ENCODE results near the gene ADAM10. TPM values are rescaled to one million over a fixed set of nuclear protein-coding genes. Genes with fewer than 3 reads are reported as not detected.
"Not testable (repeated sequence)": the region's sequence is repeated elsewhere in the genome, so short reads cannot be mapped to it uniquely, and the experiment has no call there.

ADAM10 gene
- total and polyA plus RNA-seq, 2 donors (not counting 1 experiment from before 2014, with no cell fraction given) = 18.8 to 138 TPM

GRCh38 chr15:58770519-58770856, 21.0 kb upstream of the ADAM10 start:
- CTCF ChIA-PET = interaction anchor here (0.7 to 3.3 kb wide), 18 partner anchors 10 to 759 kb away, joined by 3 to 28 read pairs (median 4); partner anchors contain the start of gene ADAM10

DNA sequence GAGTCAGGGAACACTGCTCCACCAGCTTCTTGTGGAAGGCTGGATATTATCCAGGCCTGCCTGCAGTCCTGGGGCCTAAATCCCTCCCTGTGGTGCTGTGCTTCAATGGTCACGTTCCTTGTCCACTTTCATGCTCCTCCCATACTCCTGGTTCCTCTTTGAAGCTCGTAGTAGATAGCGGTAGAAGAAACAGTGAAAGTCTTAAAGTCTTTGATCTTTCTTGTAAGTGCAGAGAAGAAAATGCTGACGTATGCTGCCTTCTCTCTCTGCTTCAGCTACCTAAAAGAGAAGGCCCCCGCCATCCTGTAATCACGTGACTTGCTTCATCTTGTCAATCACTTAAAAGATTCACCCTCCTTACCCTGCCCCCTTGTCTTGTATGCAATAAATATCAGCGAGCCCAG, 19.1 kb upstream of the ADAM10 start:
- H3K4me3 Mint-ChIP-seq; H3K9me3 Mint-ChIP-seq (ENCODE audit: insufficient read depth); H2AFZ ChIP-seq (ENCODE audit: insufficient read depth, low read depth, low read length, poor library complexity, severe bottlenecking); H3K27me3 Mint-ChIP-seq; H3K27ac Mint-ChIP-seq; H3K27me3 ChIP-seq (replicated peaks in 1 of 4; ENCODE audit: control extremely low read depth in 1 of 4, control insufficient read depth in 3 of 4, insufficient read depth in 4 of 4, low read length in 3 of 4); H3K9ac ChIP-seq (ENCODE audit: low read length); H4K20me1 ChIP-seq (ENCODE audit: control insufficient read depth, insufficient read depth, low read length, poor library complexity, severe bottlenecking); H3K27ac ChIP-seq (ENCODE audit: low read length in 2 of 2); ATAC-seq (ENCODE audit: low read depth); intact Hi-C loops (cut with micrococcal nuclease); H3K4me3 ChIP-seq (ENCODE audit: control extremely low read depth in 1 of 5, extremely low read depth in 1 of 5, insufficient read depth in 1 of 5, low read depth in 2 of 5, low read length in 4 of 5); H3K36me3 ChIP-seq (replicated peaks in 1 of 2; ENCODE audit: control extremely low read depth in 1 of 2, control insufficient read depth in 1 of 2, extremely low read depth in 1 of 2, insufficient read depth in 2 of 2, low read length in 1 of 2); H3K4me2 ChIP-seq (replicated peaks; ENCODE audit: low read depth, low read length, poor library complexity, severe bottlenecking); DNase-seq: not testable (repeated sequence)
- POLR2A ChIA-PET = interaction anchor here (1.9 kb wide), 1 partner anchor 18 kb away, joined by 5 read pairs; the partner anchor contains the start of gene ADAM10
- Histone ChIP-seq H3K79me2 (ENCODE audit: control insufficient read depth, insufficient read depth, low read length) (peaks cover 23% of the 10 kb centered on the region), H3K4me1 (ENCODE audit: control insufficient read depth in 2 of 2, insufficient read depth in 2 of 2, low read length in 2 of 2) (peaks cover 23 to 25% of the 10 kb centered on the region in 2 donors), H3K9me3 (ENCODE audit: control extremely low read depth in 1 of 3, control insufficient read depth in 2 of 3, insufficient read depth in 1 of 3, low read length in 2 of 3) (peaks cover 0 to 11% (median 5%) of the 10 kb centered on the region in 3 donors)
- 89% methylated on average over 3 of the region's 7 CpGs for WGBS (ENCODE audit: insufficient coverage)
- peaks cover 19% of the 10 kb centered on the region for H3K4me1 Mint-ChIP-seq
- CTCF ChIA-PET = interaction anchor here (1.0 to 3.3 kb wide), 2 partner anchors 19 to 44 kb away, joined by 3 to 28 read pairs; partner anchors contain the start of gene ADAM10

More at GRCh38 chr15:58770519-58770856, 21.0 kb upstream of the ADAM10 start:
- Histone ChIP-seq H3K79me2 (ENCODE audit: control insufficient read depth, insufficient read depth, low read length) (peaks cover 41% of the 10 kb centered on the region), H3K4me1 (ENCODE audit: control insufficient read depth in 2 of 2, insufficient read depth in 2 of 2, low read length in 2 of 2) (peaks cover 28 to 32% of the 10 kb centered on the region in 2 donors), H3K27ac (ENCODE audit: low read length in 2 of 2) (peak overlapping the region; percentile 70 to 87), H3K4me2 (replicated peaks; ENCODE audit: low read depth, low read length, poor library complexity, severe bottlenecking) (peak overlapping the region; percentile 75), H3K9ac (ENCODE audit: low read length) (peak overlapping the region; percentile 95), H4K20me1 (ENCODE audit: control insufficient read depth, insufficient read depth, low read length, poor library complexity, severe bottlenecking) (no peaks in the 10 kb centered on the region), H2AFZ (ENCODE audit: insufficient read depth, low read depth, low read length, poor library complexity, severe bottlenecking) (peak overlapping the region; percentile 100), H3K9me3 (ENCODE audit: control extremely low read depth in 1 of 3, control insufficient read depth in 2 of 3, insufficient read depth in 1 of 3, low read length in 2 of 3) (peaks cover 0 to under 1% (median 0%) of the 10 kb centered on the region in 3 donors), H3K27me3 (replicated peaks in 1 of 4; ENCODE audit: control extremely low read depth in 1 of 4, control insufficient read depth in 3 of 4, insufficient read depth in 4 of 4, low read length in 3 of 4) (no peaks in the 10 kb centered on the region), H3K4me3 (ENCODE audit: control extremely low read depth in 1 of 5, extremely low read depth in 1 of 5, insufficient read depth in 1 of 5, low read depth in 2 of 5, low read length in 4 of 5) (peak overlapping the region; percentile 80 to 99 (median 94)), H3K36me3 (replicated peaks in 1 of 2; ENCODE audit: control extremely low read depth in 1 of 2, control insufficient read depth in 1 of 2, extremely low read depth in 1 of 2, insufficient read depth in 2 of 2, low read length in 1 of 2) (no peaks in the 10 kb centered on the region)
- H3K27ac Mint-ChIP-seq = peak overlapping the region; percentile 96
- H3K4me1 Mint-ChIP-seq = peaks cover 19% of the 10 kb centered on the region
- 1% methylated on average over 9 of the region's 9 CpGs for WGBS (ENCODE audit: insufficient coverage)
- ATAC-seq (ENCODE audit: low read depth) (peak; percentile 22), DNase-seq (no peak)
- H3K4me3 Mint-ChIP-seq = peak overlapping the region; percentile 90
- no peaks in the 10 kb centered on the region for H3K9me3 Mint-ChIP-seq (ENCODE audit: insufficient read depth)
- TF ChIP-seq CTCF (IDR thresholded peaks at IDR 0.05) (no peak), EZH2 (IDR thresholded peaks at IDR 0.05; ENCODE audit: borderline replicate concordance, insufficient read depth, low read depth, low read length, poor library complexity, severe bottlenecking) (no peak)
- POLR2A ChIA-PET = interaction anchor here (0.7 to 2.0 kb wide), 5 partner anchors 21 to 1379 kb away, joined by 3 to 55 read pairs (median 4); partner anchors contain the start of genes ADAM10 and BNIP2
- intact Hi-C loops (cut with micrococcal nuclease) = loop anchor here (2.0 to 10.0 kb wide), 6 partner anchors 46 to 1624 kb away; partner anchors contain the start of genes ANXA2, BNIP2 and CCNB2
- no peaks in the 10 kb centered on the region for H3K27me3 Mint-ChIP-seq
